GM18508 (cell line): Measurements from ENCODE around the gene RASSF10.

Experiments used
- ATAC-seq: cut with Tn5 transposase; IDR thresholded peaks from one replicate; pipeline ENCODE4 v1.9.1; 2021; ENCODE audit warnings: moderate number of reproducible peaks; ENCODE audit not compliant: insufficient read depth, unreplicated experiment

Gene RASSF10

DNA sequence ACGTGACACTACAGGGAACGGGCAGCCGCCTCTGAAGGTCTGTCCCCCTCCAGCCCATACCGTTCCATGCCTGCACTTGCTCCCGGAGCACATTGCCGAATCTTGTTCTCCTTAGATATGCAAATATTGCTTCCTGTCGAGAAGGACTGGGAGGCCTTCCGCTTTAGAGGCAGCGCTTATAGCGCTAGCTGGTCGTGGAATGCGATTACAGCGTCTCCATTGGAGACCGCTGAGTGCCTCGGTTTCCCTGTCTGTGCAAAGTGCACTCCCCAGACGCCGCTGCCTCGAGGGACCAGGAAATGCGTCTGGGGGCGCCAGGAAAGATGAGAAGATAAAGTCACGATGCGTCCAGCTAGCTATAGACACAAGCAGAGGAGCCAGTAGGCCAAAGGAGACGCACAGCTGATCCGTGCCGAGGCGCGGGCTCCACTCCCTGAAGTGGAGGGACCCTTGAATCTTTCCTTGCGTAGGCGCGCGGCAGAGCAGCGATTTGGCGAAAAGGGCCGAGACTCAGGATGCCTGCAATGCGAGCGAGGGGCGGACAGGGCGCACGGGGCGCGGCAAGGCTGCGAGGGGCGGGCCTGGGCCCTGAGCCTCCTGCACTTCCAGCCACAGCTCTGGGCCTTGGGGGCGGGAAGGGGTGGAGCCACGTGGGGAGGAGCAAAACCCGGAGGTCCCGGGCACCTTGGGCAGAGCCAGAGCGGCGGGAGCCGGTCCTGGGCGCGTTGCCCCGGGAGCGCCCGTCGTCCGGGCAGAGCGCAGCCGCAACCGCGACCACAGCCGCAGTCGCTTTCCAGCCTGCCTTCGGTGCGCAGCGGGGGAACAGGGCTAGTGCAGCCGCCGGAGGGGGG, at the start of gene RASSF10:
Gene RASSF10, plus strand, starts transcription at position 692 of the 851 bp plus-strand sequence. CDS start 261 bp downstream, outside the sequence.
- ATAC-seq, result no peak

GRCh38 chr11:12961615-12962014, 47.5 kb upstream of the RASSF10 start:
- no peak for ATAC-seq

DNA sequence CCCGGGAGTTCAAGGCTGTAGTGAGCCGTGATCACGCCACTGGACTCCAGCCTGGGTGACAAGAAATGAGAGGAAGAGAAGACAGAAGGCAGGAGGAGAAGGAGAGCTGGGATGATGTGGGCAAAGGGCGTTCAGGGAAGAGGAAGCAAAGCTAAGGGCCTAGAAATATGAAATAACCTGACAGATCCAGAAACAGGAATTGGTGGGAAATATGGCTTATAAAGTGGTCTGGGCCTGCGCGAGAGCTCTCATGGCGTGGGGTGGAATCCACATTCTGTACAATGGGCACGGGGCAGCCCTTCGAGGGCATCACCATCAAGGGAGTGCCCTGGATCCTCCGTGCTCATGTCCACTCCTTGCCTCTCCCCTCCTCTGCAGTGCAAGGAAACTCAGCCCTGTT, 46.8 kb upstream of the RASSF10 start:
- no peak for ATAC-seq

DNA sequence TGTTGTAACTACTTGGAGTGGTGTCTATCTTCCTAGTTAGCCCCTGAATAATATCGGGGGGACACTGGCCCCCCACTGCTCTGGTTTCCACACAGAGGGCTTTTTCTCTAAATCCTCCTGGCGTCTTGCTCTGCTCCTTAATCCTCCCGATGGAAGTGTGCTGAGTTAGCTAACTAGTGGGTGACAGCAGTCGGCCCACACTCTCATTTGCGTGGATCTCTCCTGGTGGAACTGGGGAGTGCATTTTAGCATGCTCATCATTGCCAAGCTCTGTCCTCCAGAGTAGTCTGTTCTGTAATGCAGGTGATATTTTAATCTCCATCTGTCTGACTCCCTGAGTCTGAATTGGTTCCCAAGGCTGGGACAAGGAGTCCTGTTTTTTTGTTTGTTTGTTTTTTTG, 46.1 kb upstream of the RASSF10 start:
- ATAC-seq, result no peak

GRCh38 chr11:12963792-12964536, 45.2 kb upstream of the RASSF10 start:
- ATAC-seq, result no peak

DNA sequence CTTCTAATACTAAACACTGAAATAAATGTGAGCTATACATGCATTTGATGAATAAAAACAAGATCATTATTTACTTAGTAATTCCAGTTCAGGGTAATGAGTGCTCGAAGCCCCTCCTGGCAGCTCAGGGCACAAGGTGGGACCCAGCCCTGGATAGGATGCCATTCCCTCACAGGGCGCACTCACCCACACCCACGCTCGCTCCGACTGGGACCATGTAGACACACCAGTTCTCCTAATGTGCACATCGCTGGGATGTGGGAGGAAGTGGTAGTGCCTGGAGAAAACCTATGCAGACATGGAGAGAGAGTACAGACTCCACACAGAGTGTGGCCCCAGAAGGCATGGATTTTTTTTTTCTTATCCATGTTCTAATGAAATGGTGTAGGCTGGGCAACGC, 44.5 kb upstream of the RASSF10 start:
- no peak for ATAC-seq

DNA sequence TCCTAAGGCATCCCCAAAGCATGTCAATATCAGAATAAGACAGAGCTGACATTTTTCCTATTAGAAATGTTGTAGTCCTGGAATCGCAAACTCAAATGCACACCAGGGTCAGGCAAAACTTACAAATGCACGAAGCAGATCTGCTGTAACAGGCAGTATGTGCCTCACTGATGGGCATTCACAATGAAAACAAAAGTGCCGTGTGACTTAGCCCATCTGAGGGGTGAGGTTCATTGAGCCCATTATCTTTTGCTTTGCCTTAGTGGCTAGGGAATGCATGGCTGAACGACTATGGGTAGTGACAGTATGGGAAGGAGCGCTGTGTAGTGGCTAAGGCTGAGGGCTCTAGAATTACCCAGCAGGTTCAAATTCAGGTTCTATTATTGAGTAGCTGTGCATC, 43.1 kb upstream of the RASSF10 start:
- no peak for ATAC-seq

- no peak for ATAC-seq
Observed at GRCh38 chr11:12968101-12968500, 41.0 kb upstream of the RASSF10 start.

DNA sequence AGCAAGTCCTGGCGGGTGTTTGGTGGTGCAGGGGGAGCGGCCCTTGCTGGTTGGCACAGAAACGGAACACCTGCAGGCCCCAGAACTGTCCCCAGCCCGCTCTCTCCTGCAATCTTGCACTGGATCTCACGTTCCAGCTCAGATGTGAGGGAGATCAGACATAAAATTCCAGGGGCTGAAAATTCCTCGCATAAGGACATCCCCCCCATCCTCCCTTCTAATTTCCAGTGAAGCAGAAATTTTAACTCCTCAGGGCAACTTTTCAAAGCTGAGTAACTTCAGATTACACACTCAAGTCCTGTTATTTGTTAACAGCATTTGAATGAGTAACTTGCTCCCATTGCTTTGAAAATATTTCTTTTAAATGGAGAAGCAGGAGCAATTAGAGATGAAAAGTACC, 40.3 kb upstream of the RASSF10 start:
- ATAC-seq, result no peak

DNA sequence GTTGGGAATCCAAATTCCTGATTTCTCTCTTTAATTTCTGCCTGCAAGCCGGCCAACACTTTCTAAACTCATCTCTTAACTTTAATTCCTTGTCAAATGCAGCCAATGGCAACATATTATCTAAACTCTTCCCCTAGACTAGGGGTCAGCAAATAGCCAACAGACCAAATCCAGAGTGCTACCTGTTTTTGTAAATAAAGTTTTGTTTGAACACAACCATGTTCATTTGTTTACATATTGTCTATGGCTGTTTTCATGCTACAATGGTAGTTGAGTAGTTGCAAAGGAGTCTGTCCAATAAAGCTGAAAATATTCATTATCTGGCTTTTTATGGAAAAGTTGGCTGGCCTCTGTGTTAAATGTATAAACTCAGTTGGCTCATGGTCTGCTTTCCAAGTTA, 37.2 kb upstream of the RASSF10 start:
- ATAC-seq, result no peak

- no peak for ATAC-seq
Observed at GRCh38 chr11:12973528-12974181, 35.5 kb upstream of the RASSF10 start.

- ATAC-seq, result no peak
Observed at GRCh38 chr11:12975195-12975594, 33.9 kb upstream of the RASSF10 start.

- no peak for ATAC-seq
Observed at GRCh38 chr11:12979928-12980689, 29.0 kb upstream of the RASSF10 start.

GRCh38 chr11:12981676-12982522, 27.2 kb upstream of the RASSF10 start:
- ATAC-seq, result no peak

- ATAC-seq, result no peak
Observed at GRCh38 chr11:12983336-12983735, 25.8 kb upstream of the RASSF10 start.

DNA sequence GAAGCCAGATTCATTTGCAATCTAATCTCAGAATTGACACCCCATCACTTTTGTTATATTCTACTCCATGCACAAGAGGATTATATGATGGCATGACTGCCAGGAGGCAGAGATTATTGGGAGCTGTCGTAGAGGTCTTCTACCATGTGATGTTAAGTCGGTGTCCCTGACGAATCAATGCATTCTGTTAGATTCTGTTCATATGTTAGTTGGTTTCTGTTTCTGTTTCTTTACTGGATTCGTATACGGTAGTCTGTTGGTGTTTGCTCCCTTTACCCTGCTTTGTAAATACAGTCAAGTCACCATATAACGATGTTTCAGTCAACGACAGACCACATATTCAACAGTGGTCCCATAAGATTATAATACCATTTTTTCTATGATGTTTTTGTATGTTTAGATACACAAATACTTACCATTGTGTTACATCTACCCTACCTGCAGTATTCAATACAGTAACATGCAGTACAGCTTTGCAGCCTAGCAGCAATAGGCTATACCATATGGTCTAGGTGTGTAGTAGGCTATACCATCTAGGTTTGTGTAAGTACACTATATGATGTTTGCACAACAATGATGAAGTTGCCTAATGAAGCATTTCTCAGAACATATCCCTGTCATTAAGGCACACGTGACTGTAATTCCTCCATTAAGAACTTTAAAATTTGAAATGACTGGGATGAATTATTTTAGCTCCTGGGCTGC, 22.8 kb upstream of the RASSF10 start:
- ATAC-seq, result no peak

DNA sequence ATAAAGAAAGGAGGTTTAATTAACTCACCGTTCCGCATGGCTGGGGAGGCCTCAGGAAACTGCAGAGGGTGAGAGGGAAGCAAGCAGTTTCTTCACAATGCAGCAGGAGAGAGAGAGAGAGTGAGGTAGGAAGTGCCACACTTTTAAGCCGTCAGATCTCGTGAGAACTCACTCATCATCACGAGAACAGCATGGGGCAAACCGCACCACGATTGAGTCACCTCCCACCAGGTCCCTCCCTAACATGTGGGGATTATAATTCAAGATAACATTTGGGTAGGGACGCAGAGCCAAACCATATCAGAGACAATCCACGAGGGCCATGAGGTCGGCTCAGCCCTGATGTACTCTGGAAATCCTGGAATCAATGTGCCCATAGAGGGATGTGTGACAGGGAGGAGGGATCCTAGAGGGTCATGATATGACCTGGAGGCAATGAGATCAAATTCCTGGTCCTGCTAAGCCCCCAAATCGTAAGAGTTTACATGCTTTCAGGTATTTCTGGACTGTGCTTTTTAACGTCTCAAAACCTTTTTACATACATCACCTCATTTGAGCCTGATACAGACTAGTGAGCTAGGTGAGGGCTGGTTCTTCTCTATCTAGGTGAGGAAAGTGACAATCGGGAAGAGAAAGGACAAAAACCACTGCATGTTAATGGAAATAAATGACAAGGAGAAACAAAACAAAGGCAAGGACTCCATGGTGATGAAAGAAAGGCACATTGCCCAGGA, 19.5 kb upstream of the RASSF10 start:
- no peak for ATAC-seq

- no peak for ATAC-seq
Observed at GRCh38 chr11:12990162-12990480, 19.0 kb upstream of the RASSF10 start.
